NOMO-1 (cell line): ENCODE results near the gene VPS39.

Experiments
- DNase-seq, 2 experiments: peaks; one replicate each; lab custom pipeline; 2025; ENCODE audit not compliant: unreplicated experiment in 2 of 2; lab: John Stamatoyannopoulos, UW

The VPS39 gene

GRCh38 chr15:42131826-42132806, 76.0 kb downstream of the VPS39 start:
- no peak for DNase-seq

DNA sequence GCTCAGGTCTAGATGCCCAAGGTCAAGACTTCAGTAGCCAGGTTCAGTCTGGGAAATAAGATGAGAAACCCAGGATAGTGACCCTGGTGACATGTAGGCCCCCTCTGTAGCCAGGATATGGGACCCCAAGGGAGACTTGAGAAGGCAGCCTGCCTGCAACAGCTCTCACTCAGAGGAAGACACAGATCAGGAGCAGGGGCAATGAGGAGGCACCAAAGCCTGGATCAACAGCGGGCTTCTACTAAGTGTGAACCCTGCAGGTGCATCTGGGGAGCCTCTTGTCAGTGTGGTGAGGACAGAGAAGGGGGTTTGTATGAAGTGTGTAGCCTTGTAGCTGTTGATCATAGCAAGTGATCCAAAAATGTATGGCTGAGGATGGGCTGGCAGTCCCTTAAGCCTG, 77.1 kb downstream of the VPS39 start:
- DNase-seq: no peak

DNA sequence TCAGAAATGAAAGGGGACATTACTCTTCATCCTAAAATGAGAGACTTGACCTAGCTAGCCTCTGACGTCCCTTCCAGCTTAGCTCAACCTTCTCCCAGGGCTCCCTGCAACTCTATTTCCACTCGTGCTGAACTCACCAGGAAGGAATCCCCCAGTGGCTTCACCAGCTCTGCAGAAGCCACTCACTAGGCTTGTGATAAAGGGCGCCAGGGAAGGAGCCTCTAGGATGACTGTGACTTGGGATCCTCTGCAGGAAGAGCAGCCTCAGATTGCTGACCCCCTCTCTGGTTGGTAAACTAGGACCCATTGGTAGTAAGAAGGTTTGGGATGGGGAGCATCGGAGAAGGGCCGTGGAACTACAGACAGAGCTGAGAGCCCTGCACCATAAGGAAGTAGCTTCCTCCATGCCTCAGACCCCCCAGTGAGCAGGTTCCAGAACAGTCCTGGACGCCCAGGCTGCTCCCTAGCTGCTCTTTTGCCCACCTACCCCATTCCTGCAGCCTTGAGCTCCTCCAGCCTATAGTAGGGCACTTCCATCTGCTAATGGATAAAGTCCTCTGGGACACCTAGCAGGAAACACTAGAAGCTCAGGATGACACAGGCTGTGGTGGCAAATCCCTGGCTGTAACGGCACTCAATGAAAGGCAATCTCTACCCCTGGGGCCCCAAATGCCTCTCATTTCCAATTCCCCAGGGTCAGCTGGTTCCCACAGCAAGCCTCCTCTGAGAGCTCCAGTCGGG, 77.7 kb downstream of the VPS39 start:
- no peak for DNase-seq

GRCh38 chr15:42129364-42129763, 78.7 kb downstream of the VPS39 start:
- DNase-seq: no peak

DNA sequence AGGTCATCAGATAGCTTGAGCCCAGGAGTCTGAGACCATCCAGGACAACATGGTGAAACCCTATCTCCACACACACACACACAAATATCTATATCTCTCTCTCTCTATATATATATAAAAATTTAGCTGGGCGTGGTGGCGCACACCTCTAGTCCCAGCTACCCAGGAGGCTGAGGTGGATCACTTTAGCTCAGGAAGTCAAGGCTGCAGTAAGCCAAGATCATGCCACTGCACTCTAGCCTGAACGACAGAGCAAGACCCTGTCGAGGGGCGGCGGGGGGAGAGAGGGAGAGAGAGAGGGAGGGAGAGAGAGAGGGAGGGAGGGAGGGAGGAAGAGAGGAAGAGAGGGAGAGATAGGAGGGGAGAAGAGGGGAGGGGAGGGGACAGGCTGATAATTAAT, 79.6 kb downstream of the VPS39 start:
- DNase-seq: no peak

DNA sequence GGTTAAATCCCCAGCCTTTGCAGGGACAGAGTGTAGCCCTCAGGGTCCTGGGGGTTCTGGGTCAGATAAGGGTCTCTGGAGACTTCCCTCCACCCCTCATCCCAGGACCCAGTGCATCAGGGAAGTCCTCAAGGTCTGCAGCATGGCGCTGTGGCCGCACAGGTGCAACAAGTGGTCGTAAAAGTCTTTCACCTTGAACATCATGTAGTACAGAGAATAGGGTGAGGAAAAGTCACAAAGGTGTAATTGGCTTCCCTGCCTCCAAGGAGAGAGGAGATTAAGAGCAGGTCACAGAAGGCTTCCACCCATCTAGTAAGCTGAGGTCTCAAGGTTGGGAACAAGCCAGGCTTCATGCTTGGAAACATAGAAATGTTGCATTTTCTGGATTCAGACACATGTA, 84.6 kb downstream of the VPS39 start:
- no peak for DNase-seq

DNA sequence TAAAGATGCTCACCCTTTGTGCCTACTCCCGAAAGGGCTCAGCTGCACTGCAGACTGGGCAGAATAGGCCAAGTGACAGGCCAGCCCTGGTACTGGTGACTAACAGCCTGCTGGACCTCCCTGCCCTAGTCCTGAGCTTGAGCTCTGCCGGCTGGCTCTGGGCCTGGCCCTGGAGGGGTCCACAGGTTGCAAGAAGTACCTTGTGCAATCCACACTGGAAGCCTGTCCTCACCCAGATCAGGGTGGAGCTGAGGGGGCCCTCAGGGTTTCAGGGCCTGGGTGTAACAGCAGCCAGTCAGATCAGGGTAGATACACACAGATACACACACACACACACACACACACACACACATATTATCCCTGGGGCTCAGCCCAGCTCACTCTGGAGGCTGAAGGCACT, 86.4 kb downstream of the VPS39 start:
- DNase-seq: peak; percentile 21 to 49

DNA sequence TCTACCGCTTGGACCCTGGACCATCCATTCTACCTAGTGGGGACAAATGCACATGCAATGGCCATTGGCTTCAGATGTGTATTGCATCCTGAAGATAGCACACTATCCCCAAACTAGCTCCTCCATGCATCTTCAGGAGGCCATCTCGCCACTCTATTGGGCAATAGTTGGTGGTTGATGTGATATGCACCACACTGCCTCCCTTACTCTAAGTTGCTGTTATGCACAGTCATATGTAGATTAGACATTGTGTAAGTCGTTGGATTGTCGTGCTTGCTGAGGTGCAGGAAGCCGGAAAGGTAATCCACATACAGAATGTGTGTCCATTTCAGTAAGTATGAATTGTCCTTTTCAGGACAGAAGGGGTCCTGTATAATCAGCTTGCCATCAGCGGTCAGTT, 87.1 kb downstream of the VPS39 start:
- DNase-seq: peak; percentile 93 to 96

DNA sequence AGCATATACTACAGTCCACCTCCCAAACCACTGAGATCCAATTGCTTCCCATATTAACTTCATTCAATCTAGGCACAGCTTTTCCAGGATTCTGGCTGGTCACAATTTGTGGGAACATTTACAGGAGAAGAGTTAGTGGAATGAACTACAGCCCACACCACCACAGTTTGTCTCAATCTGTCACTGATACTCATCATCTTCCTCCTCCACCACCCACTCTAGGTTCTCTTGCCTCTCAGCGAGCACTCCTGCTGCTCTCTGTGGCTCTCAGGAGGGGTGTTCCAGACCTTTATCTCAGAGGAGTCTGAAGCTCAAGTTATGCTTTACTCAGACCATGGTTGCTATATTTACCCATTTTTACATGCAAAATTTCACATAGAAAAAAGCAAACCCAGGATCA, 87.8 kb downstream of the VPS39 start:
- no peak for DNase-seq

- DNase-seq: no peak
Measured at GRCh38 chr15:42119446-42119760, 88.7 kb downstream of the VPS39 start.

DNA sequence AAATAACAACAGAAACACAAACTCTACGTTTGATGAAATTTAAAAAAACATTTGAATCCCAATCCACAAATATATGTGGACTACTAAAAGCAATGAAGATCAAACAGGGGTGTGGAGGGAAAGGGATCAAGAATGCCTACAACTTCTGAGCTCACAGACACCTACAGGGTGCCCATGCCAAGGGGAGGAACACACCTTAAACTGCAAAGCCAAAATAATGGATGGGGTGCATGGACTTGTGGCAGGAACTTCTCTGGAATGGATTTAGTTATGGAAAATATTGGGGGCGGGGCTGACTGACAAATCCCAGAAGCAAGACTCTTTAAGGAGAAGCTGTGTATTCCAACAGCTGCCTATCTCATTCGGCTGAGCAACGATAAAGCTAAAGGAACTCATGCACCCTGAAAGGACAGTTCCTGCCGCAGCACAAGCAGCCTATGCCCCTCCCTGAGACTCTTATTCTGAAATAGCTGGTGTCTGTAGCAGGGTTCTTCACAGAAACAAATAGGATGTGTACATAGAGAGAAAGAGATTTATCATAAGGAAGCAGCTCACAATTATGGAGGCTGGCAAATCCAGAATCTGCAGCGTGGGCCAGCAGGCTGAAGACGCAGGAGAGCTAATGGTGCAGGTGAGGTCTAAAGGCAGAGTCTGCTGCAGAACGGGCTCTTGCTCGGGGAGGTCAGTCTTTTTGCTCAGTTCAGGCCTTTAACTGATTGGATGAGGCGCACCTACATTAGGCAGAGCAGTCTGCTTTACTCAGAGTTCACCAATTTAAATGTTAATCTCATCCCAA, 89.3 kb downstream of the VPS39 start:
- DNase-seq: peak; percentile 91 to 94

DNA sequence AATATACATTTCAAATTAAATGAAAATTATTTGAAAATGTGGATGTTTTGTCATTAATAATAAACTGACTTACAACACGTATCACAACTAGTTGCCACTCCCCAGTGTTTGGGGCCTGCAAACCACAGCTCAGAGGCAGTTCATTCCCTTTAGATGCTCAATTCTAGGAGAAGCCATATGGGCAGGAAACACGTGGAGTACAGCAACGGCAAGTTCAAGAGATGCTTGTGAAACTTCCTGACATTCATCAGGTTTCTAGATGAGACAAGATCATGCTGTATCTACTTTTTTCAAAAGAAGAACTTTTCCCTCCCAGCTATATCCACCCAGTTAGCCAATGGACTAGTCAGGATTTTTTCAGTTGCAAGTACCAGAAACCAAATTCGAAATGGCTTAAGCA, 96.2 kb downstream of the VPS39 start:
- DNase-seq: peak; percentile 95 to 97

DNA sequence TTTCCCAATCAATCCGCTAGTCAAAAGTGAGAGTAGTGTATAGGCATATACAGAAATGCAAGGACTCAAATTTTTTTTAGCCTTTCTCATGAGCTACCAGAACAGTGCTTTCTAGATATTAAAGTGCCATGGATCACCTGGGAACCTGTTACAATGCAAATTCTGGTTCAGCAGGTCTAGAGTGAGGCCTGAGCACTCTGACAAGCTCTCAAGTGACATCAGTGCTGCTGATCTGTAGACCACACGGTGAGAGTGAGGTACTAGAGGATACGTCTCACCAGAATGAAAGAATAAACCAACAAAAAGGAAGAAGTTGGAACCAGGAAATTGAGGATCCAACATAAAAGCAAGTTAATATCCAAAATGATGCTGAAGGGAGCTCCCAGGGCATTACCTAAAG, 97.7 kb downstream of the VPS39 start:
- no peak for DNase-seq

DNA sequence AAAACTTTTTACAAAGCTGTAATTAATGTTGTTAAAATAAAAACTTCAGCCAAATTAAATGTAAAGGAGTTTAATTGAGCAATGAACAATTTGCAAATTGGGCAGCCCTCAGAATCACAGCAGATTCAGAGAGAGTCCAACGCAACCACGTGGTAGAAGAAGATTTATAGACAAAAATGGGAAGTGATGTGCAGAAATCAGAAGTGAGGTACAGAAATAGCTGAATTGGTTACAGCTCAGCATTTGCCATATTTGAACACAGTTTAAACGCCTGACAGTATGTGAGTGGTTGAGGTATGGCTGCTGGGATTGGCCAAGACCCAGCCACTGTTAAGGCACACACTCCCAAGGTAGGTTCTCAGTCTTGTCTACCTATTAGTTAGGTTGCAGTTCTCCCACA, 99.3 kb downstream of the VPS39 start:
- DNase-seq: peak; percentile 76 to 91
